ENCODE data around the gene CEP295NL.

DNA sequence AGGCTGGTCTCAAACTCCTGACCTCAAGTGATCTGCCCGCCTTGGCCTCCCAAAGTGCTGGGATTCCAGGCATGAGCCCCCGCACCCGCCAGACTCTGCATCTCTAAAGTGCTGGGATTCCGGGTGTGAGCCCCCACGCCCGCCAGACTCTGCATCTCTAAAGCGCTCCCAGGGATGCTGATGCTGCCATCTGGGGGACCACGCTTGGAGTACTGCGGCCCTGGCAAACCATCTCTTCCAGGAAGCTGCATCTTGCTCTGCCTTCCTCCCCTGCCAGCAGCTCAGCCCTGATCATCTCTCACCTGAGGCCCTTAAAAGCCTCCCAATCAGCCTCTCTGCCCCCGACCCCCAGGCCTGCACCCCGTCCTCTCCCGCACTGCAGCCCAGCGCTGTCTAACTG lies 4.1 kb downstream of the CEP295NL start:
- TF ChIP-seq, protein P1, sequence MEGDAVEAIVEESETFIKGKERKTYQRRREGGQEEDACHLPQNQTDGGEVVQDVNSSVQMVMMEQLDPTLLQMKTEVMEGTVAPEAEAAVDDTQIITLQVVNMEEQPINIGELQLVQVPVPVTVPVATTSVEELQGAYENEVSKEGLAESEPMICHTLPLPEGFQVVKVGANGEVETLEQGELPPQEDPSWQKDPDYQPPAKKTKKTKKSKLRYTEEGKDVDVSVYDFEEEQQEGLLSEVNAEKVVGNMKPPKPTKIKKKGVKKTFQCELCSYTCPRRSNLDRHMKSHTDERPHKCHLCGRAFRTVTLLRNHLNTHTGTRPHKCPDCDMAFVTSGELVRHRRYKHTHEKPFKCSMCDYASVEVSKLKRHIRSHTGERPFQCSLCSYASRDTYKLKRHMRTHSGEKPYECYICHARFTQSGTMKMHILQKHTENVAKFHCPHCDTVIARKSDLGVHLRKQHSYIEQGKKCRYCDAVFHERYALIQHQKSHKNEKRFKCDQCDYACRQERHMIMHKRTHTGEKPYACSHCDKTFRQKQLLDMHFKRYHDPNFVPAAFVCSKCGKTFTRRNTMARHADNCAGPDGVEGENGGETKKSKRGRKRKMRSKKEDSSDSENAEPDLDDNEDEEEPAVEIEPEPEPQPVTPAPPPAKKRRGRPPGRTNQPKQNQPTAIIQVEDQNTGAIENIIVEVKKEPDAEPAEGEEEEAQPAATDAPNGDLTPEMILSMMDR (conservative IDR thresholded peaks at IDR 0.05), result no peak
- no peak for TF ChIP-seq EZH2 (IDR thresholded peaks at IDR 0.05; ENCODE audit: low read depth)

Data from PC-9 (cell line).